SKM-1 (cell line): ENCODE measurements around the gene DIPK1B.

ENCODE experiments used
- DNase-seq: peaks from one replicate; lab custom pipeline; 2025; ENCODE audit not compliant: unreplicated experiment; lab: John Stamatoyannopoulos, UW

DIPK1B gene

DNA sequence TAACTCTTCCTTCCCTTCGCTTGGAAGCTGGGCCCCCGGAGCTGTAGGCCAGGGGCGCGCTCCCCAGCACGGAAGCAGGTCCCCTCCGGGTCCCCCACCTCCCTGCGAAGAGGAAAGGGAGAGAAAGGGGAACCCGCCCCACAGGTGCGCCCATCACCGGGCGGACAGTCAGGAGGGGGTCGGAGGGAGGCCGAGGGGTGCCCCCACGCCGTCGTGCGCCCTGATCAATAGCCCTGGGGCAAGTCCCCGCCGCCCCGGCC is 25.9 kb upstream of the DIPK1B start:
- no peak for DNase-seq

DNA sequence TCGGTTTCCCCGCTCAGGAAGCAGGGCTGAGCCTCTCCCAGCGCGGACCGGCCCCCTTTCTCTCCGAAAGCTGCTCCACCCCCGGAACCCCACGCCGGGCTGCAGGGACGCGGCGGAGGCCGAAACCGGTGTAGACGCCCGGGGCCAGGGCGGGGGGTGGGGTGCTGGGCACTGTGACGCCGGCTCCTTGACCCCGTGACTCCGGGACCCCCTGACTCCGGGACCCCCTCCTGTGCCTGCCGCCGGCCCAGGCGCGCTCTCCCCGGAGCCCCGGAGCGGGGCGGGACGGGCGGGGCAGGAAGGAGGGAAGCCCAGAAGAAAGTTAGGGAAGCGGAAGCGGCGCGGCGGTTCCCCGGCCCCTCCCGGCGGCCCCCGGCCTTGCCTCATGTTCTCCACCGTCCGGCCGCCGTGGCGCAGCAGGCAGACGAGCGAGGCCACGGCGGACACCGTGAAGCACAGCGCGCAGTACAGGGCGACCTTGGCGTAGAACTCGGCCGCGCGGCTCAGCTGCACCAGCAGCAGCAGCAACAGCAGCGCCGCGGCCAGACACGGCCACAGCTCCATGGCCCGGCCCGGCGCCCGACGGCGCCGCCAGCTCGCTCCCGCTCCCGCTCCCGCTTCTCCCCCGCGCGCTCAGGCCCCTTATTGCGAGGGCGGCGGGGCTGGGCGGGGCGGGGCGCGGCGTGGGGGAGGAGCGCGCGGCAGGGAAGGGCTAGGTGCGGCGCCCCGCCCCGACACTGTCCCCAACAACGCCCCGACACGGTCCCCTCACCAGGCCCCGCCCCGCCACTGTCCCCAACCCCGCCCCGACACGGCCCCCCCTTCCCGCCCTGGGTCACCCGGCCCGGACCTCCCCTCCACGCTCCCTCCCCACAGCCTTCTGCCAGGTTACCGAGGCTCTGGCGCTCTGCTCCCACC is 25.3 kb upstream of the DIPK1B start, which contains the start of gene AGPAT2:
AGPAT2 (minus strand) TSS at position 664 of the 918 bp plus-strand sequence; CDS start at position 564, 100 bp downstream.
- DNase-seq: peak; percentile 82

DNA sequence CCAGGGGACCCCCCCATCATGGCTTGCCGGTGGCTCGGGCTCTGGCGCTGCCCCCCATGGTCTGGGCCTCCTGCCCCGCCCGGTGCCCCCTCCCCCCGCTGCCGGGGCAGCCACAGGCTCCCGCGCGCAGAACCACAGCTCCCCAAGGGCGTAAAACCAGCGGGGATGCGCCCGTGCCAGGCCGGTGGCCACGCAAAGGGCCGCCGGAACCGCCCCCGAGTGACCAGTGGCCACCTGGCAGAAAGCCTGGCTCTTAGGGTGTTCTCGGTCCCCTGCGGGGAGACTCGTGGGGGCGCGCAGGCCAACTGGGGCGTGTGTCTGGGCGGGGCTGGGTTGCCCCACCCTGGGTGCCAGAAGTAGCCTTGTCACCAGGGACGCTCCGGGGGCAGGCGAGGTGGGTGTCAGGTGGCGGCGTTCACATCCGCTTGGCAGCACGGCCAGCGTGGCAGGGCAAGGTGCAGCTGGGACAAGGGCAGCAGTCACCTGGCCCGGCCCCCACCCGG is 24.6 kb upstream of the DIPK1B start:
- no peak for DNase-seq

DNA sequence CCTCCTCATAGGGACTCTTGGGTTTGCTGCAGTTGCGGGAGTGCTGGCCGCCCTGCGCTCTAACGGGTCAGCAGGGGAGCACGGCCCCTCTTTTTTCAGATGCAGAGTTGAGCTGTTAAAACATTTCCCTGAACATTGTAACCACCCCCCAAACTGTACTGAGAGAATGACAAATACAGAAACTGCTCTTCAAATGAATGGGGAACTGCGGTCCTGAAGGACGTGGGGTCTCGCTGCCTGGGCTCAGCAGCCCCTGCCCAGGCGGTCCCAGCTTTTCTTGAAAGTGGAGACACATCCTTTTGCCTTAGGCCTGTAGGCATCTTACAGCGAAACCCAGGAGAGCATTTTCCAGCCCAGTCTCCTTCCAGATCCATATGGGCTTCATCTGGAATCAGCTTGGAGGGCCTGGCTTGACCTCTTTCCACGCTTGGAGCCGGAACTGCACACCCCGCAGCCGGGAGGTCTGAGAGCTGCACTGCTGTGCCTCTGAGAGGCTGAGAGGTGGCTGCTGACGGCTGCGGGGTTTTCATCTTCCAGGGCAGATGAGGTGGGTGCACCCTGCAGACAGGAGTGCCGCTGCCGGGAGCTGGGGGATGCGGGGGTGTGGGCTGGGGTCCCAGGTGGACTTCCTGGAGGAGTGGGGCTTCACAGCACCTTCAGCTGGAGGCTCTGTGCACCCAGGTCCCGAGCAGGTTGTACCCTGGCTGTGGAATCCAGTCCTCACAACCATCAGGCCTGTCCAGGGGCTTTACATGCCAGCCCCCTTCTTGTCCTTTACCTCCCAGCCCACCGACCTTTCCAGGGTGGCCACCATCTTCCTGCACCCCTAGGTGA is 23.9 kb upstream of the DIPK1B start:
- no peak for DNase-seq

DNA sequence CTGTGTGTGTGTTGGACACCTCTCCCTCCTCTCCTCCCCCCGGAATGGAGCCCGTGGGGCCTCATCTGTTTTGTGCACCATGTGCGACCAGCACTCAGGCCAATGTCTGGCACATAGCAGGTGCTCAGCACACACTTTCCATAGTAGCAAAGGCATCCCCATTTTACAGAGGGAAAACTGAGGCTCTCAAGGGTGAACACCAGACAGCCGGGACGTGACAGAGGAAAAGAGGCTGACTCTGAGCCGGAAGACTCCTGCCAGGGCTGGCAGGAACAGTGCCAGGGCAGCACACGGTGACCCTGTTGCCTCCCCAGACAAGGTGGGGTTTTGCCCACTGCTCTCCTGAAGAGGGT is 23.3 kb upstream of the DIPK1B start:
- DNase-seq: no peak

DNA sequence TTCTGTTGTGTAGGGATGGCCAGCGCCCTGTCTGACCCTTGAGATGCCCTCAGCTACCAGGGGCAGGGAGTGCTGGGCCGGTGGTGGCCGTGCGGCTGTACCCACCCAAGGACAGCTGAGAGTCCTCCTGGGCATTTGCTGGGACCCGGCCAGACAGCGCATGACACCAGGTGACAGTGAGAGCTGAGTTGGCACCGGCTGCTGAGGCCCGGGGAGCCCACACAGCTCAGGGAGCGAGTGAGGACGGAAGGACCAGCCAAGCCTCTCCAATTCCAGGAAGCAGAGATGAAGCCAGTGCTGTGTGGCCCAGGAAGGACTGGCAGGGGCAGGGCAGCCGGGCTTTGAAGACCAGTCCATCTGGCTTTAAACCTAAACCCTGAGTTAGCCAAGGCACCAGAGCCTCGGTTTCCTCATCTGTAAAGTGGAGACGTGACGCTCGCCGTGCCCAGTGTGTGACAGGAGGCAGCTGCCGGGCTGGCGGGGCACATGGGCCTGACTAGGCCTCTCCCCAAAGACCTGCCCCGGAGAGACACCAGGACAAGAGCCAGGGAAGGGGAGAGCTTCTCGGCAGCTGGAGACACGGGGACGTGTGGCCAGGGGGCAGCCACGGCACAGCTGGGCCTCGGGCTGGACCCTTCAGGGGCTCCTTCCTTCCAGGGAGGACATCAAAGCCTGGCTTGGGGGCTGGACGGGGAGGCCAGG is 22.1 kb upstream of the DIPK1B start:
- DNase-seq: no peak

DNA sequence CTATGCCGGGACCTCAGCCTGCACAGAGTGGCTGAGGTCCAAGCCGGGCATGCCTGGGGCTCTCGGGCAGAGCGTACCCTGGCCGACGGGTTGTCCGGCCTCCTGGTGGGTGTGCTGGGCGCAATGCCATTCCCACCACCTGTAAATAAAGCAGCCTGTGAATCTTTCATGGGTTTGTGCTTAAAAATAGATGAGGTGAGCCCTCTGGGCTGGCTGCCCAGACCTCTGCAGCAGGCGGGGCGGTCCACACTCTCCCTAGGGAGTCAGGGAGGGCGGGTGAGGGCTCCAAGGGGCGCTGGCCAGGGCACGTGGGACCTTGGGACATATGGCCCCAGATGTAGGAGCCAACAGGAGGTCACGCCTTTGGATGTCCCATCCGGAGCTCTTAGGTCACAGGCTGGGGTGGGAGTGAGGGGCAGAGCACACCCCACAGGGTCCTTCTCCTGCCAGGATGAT is 21.5 kb upstream of the DIPK1B start:
- no peak for DNase-seq

DNA sequence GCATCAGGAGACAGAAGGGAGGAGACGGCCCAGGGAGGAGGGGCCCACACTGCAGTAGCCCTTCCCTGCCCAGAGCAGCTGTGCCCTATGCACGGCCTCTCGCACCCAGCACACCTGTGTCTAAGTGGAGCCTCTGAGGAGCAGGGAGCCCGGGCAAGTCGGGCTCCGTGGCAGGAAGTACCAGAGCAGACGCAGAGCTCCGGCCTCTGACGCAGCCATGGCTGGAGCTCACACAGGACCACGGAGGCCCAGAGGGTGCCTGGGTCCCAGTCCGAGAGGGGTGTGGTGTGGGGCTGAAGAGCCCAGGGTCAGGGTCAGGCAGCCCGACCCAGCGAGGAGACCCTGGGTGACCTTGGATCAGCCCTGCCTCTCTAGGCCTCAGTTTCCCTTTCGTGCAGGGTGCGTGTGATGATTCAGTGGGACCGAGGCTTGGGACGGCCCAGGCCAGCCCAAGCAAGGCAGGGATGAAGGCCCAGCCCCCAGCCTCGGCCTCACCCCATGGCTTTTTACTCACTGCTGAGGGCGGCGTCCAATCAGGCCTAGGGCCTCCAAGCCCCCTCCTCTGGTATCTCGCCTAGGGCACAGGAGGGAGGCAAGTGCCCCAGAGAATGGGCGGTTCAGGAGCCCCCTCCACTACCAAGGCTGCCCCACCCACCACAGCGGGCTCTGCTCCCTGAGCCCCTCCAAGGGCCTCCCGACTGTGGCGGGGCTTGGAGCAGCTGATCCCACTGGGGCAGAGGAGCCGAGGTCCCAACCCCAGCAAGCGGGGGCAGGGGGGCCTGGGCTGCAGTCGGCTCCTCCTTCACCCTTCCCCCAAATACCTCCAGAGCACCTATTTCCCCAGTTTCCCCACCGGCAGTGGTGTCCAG is 20.8 kb upstream of the DIPK1B start:
- DNase-seq: no peak

DNA sequence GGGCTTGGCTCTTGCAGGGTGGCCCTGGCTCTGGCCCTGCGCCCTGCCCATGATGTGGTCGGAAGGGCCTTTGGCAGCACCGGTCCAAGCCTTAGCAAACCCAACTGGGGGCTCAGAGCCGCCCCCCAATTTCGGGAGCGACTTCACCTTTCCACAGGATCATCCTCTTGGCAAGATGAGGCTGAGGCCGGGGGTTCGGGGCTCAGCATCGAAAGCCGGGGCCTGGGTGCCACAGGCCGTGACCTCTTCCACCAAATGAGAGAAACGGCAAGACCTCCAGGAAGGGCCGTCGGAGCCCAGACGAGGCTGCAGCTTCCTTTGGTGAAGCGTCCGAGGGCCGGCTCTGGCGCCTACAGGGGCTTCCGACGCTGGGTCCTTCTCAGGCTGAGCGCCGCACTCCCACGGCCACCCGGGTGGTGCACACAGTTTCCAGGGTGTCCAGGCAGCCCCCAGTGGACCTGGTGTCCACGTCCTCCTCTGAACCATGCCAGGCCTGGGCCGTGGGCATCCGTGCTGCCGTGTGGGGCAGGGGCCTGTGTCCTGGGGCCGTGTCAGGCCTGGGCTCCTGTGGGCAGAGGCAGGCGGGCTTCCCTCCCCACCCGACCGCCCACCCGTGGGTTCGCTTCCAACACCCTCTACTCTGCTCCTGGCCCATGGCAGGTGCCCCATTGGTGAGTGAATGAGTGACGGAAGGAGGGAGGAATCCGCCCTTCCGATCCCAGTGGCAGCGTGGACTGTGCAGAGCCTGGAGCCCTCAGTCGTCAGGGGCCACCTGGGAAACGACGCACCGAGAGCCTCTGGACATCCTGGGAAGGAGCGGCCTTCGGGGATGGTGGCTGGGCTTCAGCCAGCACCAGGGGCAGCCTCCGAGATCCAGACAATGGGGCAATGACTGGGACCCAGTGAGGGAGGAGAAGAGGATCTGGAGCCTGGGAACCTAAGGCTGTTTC is 19.9 kb upstream of the DIPK1B start:
- DNase-seq: no peak

DNA sequence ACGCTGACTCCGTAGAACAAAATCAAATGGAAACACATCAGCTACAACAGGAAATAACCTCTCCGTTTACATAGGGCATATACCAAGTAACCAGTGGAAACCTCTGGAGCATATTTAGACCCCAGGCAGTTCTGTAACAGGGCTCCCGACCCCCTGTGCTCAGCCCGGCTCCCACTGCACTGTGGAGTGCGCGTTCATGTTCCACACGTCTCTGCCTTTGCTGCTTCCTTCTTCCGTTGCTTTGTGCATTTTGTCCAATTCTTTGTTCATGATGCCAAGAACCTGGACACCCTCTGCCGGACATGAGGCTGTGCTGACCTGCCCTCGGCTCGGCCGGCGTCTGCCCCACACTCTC is 19.3 kb upstream of the DIPK1B start:
- no peak for DNase-seq

DNA sequence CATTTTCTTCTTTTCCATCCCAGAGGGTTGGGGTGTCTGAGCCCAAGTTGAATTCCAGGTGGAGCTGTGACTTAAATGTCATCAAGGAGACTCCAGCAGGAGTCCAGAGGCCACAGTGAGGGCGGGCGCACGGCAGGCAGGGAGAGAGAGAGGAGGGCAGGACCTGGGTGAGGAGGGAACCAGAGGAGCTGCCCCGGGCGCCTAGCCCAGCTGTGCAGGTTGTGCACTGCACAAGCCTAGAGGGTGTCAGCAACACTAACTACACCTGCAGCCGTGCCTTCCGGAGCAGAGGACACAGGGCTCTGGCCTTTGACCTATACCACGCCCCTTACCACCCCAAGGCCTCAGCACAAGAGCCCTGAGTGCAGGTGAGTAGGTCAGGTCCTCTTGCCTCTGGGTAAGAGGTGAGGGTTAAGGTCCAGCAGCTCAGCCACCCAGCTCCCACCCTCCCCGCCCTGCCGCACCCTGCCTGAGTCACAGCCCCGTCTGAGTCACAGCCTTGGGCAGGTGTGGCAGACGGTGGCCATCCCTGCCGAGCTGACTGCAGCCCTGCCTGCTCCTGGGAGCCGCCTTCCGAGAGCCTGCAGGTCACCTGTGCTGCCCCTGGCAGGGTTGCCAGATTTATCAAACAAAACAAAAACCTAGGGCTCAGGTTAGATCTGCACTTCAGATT is 18.7 kb upstream of the DIPK1B start:
- DNase-seq: no peak

DNA sequence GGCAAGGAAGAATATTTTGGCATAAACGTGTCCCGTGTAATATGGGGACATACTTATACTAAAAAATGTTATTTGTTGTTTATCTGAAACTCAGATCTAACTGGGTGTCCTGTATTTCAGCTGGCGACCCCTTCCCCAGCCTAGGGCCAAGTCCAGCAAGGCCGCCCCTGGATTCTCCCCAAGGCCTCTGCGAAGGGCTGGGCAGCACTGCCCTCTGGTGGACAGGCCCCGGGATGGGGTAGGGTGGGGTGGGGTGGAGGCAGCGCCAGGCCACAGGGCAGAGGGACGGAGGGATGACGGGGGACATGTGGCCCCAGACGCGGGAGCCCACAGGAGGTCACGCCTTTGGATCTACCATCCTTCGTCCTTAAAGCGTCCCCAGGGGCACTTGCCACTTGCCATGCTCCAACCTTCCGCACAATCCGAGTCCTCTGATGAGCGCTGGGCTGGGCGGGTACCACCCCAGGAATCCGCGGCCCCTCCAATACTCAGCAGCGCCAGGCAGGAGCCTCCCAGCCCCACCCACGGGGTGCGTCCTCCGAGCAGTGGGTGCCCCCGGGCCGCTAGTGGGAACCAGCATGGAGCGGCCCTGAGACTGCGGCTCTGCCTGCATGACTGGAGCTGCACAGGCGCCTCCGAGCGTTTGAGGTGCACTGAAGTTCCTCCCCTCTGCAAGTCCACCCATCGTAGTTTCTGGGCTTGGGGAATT is 18.1 kb upstream of the DIPK1B start:
- no peak for DNase-seq

DNA sequence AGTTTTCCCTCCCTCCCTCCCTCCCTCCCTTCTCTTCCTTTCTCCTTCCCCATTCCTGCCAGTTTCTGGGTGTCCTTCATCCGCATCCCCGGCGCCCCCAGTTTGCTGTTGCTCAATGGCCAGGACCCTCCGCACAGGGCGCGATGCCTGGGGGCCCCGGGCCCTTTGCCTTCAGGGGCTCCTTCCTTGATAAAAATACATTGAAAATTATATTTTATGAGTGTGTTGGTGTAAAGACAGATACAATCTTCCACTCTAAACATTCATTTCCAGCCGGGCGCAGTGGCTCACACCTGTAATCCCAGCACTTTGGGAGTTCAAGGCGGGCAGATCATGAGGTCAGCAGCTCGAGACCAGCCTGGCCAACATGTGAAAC is 17.5 kb upstream of the DIPK1B start:
- DNase-seq: no peak

DNA sequence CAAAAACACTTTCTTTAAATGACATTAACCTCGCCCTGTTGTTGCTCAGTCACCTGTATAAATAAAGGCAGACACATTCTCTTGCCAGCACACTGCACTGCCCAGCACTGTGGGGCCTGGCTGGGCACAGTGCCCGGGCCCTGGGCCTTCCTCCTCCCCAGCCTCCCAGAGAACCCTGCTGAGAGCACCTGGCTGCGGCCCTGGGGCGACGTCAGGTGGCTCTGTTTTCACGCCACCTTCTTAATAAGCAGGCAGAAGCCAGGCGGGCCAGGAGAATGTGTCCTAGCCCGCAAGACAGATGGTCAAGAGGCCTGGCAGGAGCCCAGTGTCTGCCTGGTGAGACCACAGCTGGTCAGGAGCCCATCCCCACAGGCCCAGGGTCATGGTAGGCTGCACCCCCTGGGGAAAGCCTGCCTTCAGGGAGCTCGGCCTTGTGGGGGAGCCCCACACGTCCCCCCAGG is 16.9 kb upstream of the DIPK1B start:
- DNase-seq: no peak

DNA sequence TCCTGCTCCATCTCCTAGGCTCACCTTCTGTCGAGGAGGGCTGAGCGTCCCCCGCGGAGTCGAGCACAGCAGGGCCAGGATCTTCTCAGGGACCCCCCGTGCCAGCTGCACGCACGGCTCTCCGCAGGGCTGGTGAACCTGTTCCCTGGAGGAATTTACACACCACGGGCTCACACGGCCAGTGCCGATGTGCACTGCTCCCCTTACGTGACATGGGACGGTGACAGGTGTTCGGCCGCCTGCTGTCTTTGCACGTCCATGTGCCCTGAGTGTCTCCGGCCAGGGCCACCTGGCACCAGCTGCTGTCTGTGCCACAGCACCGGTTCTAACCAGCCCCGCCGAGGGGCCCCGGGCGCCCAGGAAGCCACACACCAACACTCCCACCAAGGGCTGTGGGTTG is 16.4 kb upstream of the DIPK1B start:
- no peak for DNase-seq

DNA sequence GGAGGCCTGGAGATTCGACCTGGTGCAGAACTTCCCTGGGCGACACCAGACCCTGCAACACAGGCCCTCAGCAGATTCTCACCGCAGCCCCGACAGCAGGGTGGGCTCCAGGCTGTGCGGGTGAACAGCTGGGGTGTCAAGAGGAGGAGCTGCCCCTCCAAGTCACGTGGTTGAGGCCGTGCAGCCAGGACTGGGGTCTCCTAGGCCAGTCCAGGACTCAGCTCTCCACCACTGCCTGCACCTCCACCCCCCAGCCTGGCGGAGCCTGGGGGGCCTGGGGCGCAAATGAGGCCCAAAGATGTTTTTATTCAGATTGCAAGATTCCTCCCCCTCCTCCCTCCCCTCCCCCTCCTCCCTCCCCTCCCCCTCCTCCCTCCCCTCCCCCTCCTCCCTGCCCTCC is 15.9 kb upstream of the DIPK1B start:
- no peak for DNase-seq

DNA sequence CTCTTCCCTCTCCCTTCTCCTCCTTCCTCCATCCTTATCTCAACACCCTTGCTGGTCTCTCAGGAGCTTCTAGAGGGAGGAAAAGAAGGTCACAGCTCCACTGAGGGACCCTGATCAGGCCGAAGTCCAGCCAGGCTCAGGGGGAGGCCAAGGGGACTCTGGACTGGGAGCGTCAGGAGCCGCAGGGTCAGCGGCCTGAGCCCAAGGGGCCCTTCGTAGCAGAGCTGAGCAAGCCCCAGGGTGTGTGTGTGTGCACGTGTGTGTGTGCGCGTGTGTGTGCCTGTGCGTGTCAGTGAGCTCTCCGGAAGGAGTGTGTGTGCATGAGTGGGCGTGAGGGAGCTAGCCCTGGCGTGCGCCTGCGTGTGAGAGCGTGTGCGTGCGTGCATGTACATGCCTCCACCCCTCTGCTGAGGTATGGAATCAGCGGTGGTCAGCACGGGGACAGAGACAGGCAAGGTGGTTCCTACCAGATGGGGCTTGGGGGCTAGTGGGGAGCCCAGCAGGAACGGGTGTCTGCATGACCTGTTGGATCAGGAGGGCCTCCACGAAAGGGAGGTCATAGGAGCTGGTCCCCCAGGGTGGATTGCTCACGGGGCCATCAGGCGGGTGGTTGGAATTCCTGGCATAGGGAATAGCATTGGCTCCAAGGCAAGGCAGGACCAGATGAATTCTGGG is 15.1 kb upstream of the DIPK1B start:
- DNase-seq: no peak
